DMS53 treated with DMSO at 0.1 percent for 48 hours (cell line): Measurements from ENCODE around the gene MAP1LC3B2.

ENCODE experiments used
- DNase-seq: peaks from one replicate; lab custom pipeline; 2025; ENCODE audit not compliant: unreplicated experiment; lab: John Stamatoyannopoulos, UW

MAP1LC3B2 gene

GRCh38 chr12:116559162-116559935 lies at the start of gene MAP1LC3B2:
TSS of gene MAP1LC3B2 (plus strand) at chr12:116559381. CDS start at chr12:116575943, 16,562 bp downstream.
- no peak for DNase-seq

GRCh38 chr12:116513944-116514343 lies 45.2 kb upstream of the MAP1LC3B2 start:
- DNase-seq = no peak

- no peak for DNase-seq
These were observed 43.5 kb upstream of the MAP1LC3B2 start for GRCh38 chr12:116515684-116516083.

- DNase-seq = no peak
These were observed 42.5 kb upstream of the MAP1LC3B2 start for GRCh38 chr12:116516657-116517056.

DNA sequence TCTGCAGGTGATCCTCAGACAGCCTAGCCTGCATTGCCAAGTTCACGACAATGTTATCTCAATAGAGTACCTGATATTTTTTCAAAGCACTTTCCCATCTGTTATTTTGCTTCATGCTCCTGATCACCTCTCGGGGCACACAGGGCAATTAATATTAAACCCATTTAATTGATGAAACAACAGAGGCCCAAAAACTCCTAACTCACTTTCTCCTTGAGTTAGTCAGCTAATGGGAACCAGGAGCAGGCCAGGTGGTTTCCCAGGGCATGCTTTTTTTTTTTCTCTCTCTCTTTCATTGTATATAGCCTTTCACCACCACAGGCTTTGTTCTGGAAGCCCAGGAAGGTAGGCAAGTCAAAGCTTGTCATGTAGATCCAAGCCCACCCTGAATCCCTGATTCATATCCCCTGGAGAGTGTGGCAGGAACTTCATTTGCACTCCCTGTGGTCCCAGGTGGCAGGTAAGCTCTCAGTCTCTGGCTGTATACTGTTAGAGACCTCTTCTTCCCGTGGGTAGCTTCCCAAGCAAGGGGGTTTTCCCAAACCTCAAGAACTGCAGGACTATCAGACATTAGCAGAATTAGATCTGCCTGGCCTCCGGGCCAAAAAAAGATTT lies 41.6 kb upstream of the MAP1LC3B2 start:
- no peak for DNase-seq

GRCh38 chr12:116520225-116520760 lies 38.9 kb upstream of the MAP1LC3B2 start:
- DNase-seq = no peak

DNA sequence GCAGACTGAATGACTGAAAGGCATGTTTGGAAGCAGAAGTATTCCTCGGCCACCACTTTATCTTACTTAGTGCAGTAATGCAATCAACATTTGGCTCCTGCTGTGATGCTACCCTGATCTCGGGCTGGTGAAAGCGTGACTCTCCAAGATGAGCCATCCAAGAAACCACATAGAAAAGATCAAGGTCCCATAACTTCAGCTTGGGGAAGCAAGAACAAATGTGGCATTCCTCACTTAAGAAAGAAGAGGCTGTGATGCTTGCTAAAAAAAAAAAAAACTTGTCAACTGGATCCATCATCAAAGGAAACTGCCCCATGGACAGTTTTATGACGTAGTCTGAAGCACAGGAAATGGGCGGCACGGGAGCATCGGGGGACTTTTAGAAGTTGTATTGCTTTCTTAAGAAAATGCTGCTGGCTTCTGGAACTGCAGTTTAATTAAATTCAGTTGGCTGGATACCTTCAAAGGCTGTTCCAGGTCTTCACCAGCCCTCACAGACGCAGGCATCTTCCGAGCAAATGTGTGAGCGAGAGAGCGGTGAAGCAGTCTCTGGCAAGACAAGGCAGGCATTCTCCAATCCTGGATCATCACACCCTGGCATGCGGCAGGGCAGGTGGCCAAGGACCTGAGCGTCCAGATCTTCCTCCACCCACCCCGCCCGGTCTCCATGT lies 38.2 kb upstream of the MAP1LC3B2 start:
- no peak for DNase-seq

DNA sequence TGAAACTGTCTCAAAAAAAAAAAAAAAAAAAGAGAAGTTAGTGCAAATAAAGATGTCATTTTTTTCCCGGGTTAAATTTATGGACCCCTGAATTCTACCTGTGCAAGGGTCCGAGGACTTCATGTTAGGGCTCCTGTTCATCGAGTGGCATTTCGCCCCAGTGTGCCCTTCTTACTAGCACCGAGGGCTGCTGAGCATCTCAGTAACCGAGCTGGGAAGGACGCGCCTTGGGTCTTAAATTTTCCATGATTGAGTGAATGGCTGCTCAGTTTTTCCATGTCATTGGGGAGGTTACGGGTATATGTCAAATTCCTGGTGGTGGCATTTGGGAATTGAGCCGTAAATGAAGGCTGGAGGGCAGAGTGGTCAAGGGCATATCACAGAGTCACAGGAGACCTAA lies 34.9 kb upstream of the MAP1LC3B2 start:
- DNase-seq = no peak

DNA sequence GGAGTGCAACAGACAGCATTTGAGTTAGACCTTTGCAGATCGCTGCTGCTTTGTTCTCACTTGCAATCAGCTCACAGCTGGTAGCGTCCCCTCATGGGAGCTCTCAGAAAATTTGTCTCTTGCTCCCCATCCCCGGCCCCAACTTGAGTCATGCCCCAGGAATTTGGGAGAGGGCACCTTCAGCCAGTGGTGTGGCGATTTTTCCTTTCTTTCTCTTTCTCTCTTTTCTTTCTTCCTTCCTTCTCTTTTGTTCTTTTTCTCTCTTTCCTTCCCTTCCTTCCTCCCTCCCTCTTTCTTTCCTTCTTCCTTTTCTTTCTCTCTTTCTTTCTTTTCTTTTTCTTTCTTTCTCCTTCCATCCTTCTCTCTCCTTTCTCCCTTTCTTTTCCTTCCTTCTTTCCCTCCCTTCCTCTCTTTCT lies 34.2 kb upstream of the MAP1LC3B2 start:
- no peak for DNase-seq

DNA sequence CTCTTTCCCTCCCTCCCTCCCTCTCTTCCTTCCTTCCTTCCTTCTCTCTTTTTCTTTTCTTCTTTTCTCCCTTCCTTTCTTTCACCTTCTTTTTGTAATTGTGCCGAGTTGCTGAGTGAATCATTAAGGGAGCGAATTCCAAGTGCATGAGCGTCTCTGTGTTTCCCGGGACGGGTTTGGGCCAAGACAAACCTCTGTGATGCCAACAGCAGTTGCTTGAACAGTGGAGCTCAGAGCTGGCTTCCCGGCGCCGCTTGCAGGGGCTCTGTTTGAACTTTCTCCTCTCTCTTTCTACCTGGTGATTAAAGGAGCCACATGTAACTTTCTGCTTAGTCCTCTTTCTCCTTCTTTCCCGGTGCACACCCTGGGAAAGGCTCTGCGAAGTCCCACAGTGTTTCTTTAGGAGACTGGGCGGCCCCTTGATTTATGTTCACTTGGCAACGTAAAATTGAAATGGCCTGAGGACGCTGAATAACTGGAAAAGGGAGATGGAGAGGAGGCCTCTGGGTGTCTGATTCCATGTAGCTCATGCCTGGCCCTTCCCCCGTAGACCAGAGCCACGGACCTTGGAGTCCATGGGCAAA lies 33.7 kb upstream of the MAP1LC3B2 start:
- no peak for DNase-seq

GRCh38 chr12:116528065-116528464 lies 31.1 kb upstream of the MAP1LC3B2 start:
- DNase-seq = no peak

GRCh38 chr12:116528498-116528897 lies 30.7 kb upstream of the MAP1LC3B2 start:
- no peak for DNase-seq

GRCh38 chr12:116529048-116529447 lies 30.1 kb upstream of the MAP1LC3B2 start:
- peak; percentile 87 for DNase-seq

DNA sequence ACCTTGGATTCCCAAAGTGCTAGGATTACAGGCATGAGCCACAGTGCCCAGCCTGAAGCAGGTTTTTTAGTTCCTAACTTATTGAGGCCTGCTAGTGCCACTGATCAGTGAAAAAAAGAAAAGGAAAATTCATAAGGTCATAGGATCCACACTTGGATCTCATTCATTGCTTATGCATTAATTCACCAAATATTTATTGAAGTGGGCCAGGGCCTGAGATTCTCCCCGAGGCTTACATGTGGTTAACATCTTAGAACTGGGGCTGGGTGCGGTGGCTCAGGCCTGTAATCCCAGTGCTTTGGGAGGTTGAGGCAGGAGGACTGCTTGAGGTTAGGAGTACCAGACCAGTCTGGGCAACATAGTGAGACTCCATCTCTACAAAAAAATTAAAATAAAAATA lies 29.5 kb upstream of the MAP1LC3B2 start:
- DNase-seq = no peak

DNA sequence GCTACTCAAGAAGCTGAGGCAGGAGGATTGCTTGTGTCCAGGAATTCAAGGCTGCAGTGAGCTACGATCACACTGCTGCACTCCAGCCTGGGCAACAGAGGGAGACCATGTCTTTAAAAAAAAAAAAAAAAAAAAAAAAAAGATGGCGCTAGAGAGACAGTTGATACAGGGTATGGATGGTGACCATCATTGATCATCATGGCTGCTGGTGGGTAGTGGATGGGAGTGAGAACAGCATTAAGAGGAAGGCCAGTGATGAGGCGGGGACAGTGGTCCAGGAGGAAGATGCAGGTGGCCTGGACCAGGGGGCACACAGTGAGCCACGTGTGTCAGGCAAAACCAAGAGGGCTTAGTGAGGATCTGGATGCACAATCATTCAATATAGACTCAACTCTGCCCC lies 26.8 kb upstream of the MAP1LC3B2 start:
- DNase-seq = no peak

- DNase-seq = peak; percentile 86
These were observed 26.2 kb upstream of the MAP1LC3B2 start for GRCh38 chr12:116532986-116533342.

DNA sequence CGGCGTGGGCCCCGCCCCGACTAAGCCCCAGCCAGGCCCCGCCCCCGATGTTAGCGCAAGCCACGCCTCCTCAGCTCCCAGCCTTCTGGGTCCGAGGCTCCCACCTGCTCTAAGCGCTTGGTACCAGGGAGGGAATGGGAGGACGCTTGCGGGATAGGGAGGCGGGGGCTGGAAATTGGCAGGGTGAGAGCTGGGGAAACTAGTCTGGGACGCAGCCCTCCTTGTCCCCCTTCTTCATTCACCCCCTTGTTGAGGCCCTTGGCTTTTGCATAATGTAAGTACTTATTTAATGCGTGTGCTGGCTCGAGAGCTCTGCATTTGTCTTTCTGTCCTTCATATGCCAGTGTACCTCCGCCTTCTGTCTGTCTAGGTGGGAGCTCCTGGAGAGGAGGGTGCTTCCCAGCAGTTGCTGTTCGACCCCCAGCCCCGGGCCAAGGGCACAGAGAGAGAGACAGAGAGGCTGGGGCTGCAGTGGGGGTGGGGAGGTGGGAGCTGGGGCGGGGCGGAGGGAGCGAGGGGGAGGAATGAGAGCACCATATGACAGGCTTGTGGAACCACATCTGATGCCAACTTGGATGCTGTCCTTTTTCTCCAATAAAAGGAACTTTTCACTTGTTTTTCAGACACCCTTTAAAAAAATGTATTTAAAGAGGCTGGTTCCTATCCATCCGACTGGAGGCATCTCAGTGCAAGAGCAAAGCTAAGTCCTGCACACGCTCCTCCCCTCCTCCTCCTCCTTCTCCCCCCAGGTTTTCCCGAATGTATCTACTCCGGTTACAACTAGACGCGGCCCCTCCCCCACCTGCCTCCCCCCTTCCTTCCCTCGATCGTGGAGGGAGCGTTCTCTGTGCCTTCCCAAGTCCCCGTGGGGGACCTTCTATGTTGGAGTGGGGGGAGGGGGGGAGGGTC lies 25.6 kb upstream of the MAP1LC3B2 start:
- DNase-seq = peak; percentile 87

GRCh38 chr12:116534311-116535121 lies 24.7 kb upstream of the MAP1LC3B2 start:
- DNase-seq = peak; percentile 21

- DNase-seq = no peak
These were observed 23.9 kb upstream of the MAP1LC3B2 start for GRCh38 chr12:116535241-116535640.
